ENCODE data around the gene F8A2. TPM values are rescaled to one million over a fixed set of nuclear protein-coding genes. Genes with fewer than 3 reads are reported as not detected.
"Not testable (repeated sequence)": the region's sequence is repeated elsewhere in the genome, so short reads cannot be mapped to it uniquely, and the experiment has no call there.

The F8A2 gene
- total RNA-seq (not detected), polyA plus RNA-seq (not detected)
- long read RNA-seq, donor 1: 0 reads
- long read RNA-seq, donor 2: 0 reads

- H3K4me3 ChIP-seq (ENCODE audit: low read length in 2 of 2); H3K36me3 ChIP-seq (ENCODE audit: control insufficient read depth in 1 of 2, insufficient read depth in 2 of 2, low read length in 1 of 2); DNase-seq; intact Hi-C loops (cut with DNase I); H3K27ac ChIP-seq (ENCODE audit: low read depth in 1 of 2, low read length in 2 of 2); H3K27me3 ChIP-seq (ENCODE audit: control insufficient read depth in 1 of 2, insufficient read depth in 2 of 2, low read length in 1 of 2); H3K4me1 ChIP-seq (ENCODE audit: control insufficient read depth in 1 of 2, insufficient read depth in 2 of 2, low read length in 2 of 2); H3K9me3 ChIP-seq (ENCODE audit: control insufficient read depth, low read length): not testable (repeated sequence)
- WGBS, 2 donors: no CpG with 5 or more reads among the region's 90 CpGs
- peak; percentile 77 for ATAC-seq (ENCODE audit: low FRiP score)
Observed at GRCh38 chrX:155381843-155382528, at the start of gene F8A2. F8A2 (plus strand) TSS chrX:155382095; CDS start chrX:155382115, 20 bp downstream.

- no peaks in the 10 kb centered on the region for H3K27me3 ChIP-seq (ENCODE audit: control insufficient read depth in 1 of 2, insufficient read depth in 2 of 2, low read length in 1 of 2)
- no peak for DNase-seq
- intact Hi-C loops (cut with DNase I): no loop called here
- peak; percentile 58 for ATAC-seq (ENCODE audit: low FRiP score)
- H3K27ac ChIP-seq (ENCODE audit: low read depth in 1 of 2, low read length in 2 of 2): no peak overlapping the region
- no peaks in the 10 kb centered on the region for H3K4me1 ChIP-seq (ENCODE audit: control insufficient read depth in 1 of 2, insufficient read depth in 2 of 2, low read length in 2 of 2)
- H3K9me3 ChIP-seq (ENCODE audit: control insufficient read depth, low read length): no peaks in the 10 kb centered on the region
- no peak overlapping the region for H3K4me3 ChIP-seq (ENCODE audit: low read length in 2 of 2)
- 68 to 76% methylated on average over 2 of the region's 2 CpGs for WGBS, 2 donors
- no peaks in the 10 kb centered on the region for H3K36me3 ChIP-seq (ENCODE audit: control insufficient read depth in 1 of 2, insufficient read depth in 2 of 2, low read length in 1 of 2)
Observed at GRCh38 chrX:155333544-155334100, 48.3 kb upstream of the F8A2 start.

- Histone ChIP-seq H3K36me3 (ENCODE audit: control insufficient read depth in 1 of 2, insufficient read depth in 2 of 2, low read length in 1 of 2) (no peaks in the 10 kb centered on the region), H3K4me1 (ENCODE audit: control insufficient read depth in 1 of 2, insufficient read depth in 2 of 2, low read length in 2 of 2) (no peaks in the 10 kb centered on the region), H3K4me3 (ENCODE audit: low read length in 2 of 2) (no peak within 1 kb of the TSS), H3K27ac (ENCODE audit: low read depth in 1 of 2, low read length in 2 of 2) (no peak within 1 kb of the TSS), H3K27me3 (ENCODE audit: control insufficient read depth in 1 of 2, insufficient read depth in 2 of 2, low read length in 1 of 2) (no peaks in the 10 kb centered on the region), H3K9me3 (ENCODE audit: control insufficient read depth, low read length) (no peaks in the 10 kb centered on the region)
- intact Hi-C loops (cut with DNase I): no loop called here
- peak; percentile 64 for ATAC-seq (ENCODE audit: low FRiP score)
- 34% methylated on average over 5 of the region's 5 CpGs for WGBS, 2 donors
- DNase-seq: peak in 1 of 2 donors; percentile 40
Observed at GRCh38 chrX:155334486-155335336, 47.2 kb upstream of the F8A2 start, which contains the start of gene CLIC2. CLIC2 (minus strand) TSS chrX:155334614; CDS start chrX:155334427, 187 bp downstream.

- intact Hi-C loops (cut with DNase I); H3K4me1 ChIP-seq (ENCODE audit: control insufficient read depth in 1 of 2, insufficient read depth in 2 of 2, low read length in 2 of 2); H3K27me3 ChIP-seq (ENCODE audit: control insufficient read depth in 1 of 2, insufficient read depth in 2 of 2, low read length in 1 of 2); H3K27ac ChIP-seq (ENCODE audit: low read depth in 1 of 2, low read length in 2 of 2); DNase-seq; H3K9me3 ChIP-seq (ENCODE audit: control insufficient read depth, low read length); H3K4me3 ChIP-seq (ENCODE audit: low read length in 2 of 2); H3K36me3 ChIP-seq (ENCODE audit: control insufficient read depth in 1 of 2, insufficient read depth in 2 of 2, low read length in 1 of 2): not testable (repeated sequence)
- ATAC-seq (ENCODE audit: low FRiP score): peak; percentile 25
- 41 to 54% methylated on average over 1 of the region's 1 CpG for WGBS, 2 donors
Observed at GRCh38 chrX:155335337-155335712, 46.6 kb upstream of the F8A2 start.

- H3K9me3 ChIP-seq (ENCODE audit: control insufficient read depth, low read length); H3K27ac ChIP-seq (ENCODE audit: low read depth in 1 of 2, low read length in 2 of 2); H3K36me3 ChIP-seq (ENCODE audit: control insufficient read depth in 1 of 2, insufficient read depth in 2 of 2, low read length in 1 of 2); H3K27me3 ChIP-seq (ENCODE audit: control insufficient read depth in 1 of 2, insufficient read depth in 2 of 2, low read length in 1 of 2); H3K4me3 ChIP-seq (ENCODE audit: low read length in 2 of 2); H3K4me1 ChIP-seq (ENCODE audit: control insufficient read depth in 1 of 2, insufficient read depth in 2 of 2, low read length in 2 of 2); intact Hi-C loops (cut with DNase I); DNase-seq; ATAC-seq (ENCODE audit: low FRiP score): not testable (repeated sequence)
- no CpG with 5 or more reads among the region's 1 CpG for WGBS, 2 donors
Observed at GRCh38 chrX:155345689-155346088, 36.2 kb upstream of the F8A2 start.

- ATAC-seq (ENCODE audit: low FRiP score): not testable (repeated sequence)
- 40% methylated on average over 1 of the region's 4 CpGs; no CpG with 5 or more reads in 1 of the 2 donors for WGBS, 2 donors
Observed at GRCh38 chrX:155349448-155349847, 32.4 kb upstream of the F8A2 start.

GRCh38 chrX:155363712-155364111, 18.2 kb upstream of the F8A2 start:
- DNase-seq; H3K36me3 ChIP-seq (ENCODE audit: control insufficient read depth in 1 of 2, insufficient read depth in 2 of 2, low read length in 1 of 2); ATAC-seq (ENCODE audit: low FRiP score); H3K9me3 ChIP-seq (ENCODE audit: control insufficient read depth, low read length); H3K4me1 ChIP-seq (ENCODE audit: control insufficient read depth in 1 of 2, insufficient read depth in 2 of 2, low read length in 2 of 2); H3K27me3 ChIP-seq (ENCODE audit: control insufficient read depth in 1 of 2, insufficient read depth in 2 of 2, low read length in 1 of 2); H3K27ac ChIP-seq (ENCODE audit: low read depth in 1 of 2, low read length in 2 of 2); intact Hi-C loops (cut with DNase I); H3K4me3 ChIP-seq (ENCODE audit: low read length in 2 of 2): not testable (repeated sequence)
- WGBS, 2 donors: no CpG with 5 or more reads among the region's 7 CpGs

More at GRCh38 chrX:155349448-155349847, 32.4 kb upstream of the F8A2 start:
- H3K9me3 ChIP-seq (ENCODE audit: control insufficient read depth, low read length); H3K27me3 ChIP-seq (ENCODE audit: control insufficient read depth in 1 of 2, insufficient read depth in 2 of 2, low read length in 1 of 2); H3K4me1 ChIP-seq (ENCODE audit: control insufficient read depth in 1 of 2, insufficient read depth in 2 of 2, low read length in 2 of 2); intact Hi-C loops (cut with DNase I); H3K36me3 ChIP-seq (ENCODE audit: control insufficient read depth in 1 of 2, insufficient read depth in 2 of 2, low read length in 1 of 2); H3K27ac ChIP-seq (ENCODE audit: low read depth in 1 of 2, low read length in 2 of 2); H3K4me3 ChIP-seq (ENCODE audit: low read length in 2 of 2); DNase-seq: not testable (repeated sequence)

- intact Hi-C loops (cut with DNase I); H3K27ac ChIP-seq (ENCODE audit: low read depth in 1 of 2, low read length in 2 of 2); DNase-seq; H3K9me3 ChIP-seq (ENCODE audit: control insufficient read depth, low read length); H3K4me3 ChIP-seq (ENCODE audit: low read length in 2 of 2); H3K27me3 ChIP-seq (ENCODE audit: control insufficient read depth in 1 of 2, insufficient read depth in 2 of 2, low read length in 1 of 2); H3K36me3 ChIP-seq (ENCODE audit: control insufficient read depth in 1 of 2, insufficient read depth in 2 of 2, low read length in 1 of 2); ATAC-seq (ENCODE audit: low FRiP score); H3K4me1 ChIP-seq (ENCODE audit: control insufficient read depth in 1 of 2, insufficient read depth in 2 of 2, low read length in 2 of 2): not testable (repeated sequence)
- no CpG with 5 or more reads among the region's 9 CpGs for WGBS, 2 donors
Observed at GRCh38 chrX:155373777-155374458, 8.0 kb upstream of the F8A2 start.
